Measurements from ENCODE around the gene HCRTR1.

The HCRTR1 gene

GRCh38 chr1:31662463-31662862 lies 45.0 kb downstream of the HCRTR1 start:
- TF ChIP-seq CTCF (IDR thresholded peaks at IDR 0.05; ENCODE audit: control insufficient read depth, insufficient read depth, low read depth, low read length, missing control alignments), result no peak
- no peak for DNase-seq (ENCODE audit: low read depth)
- no peak overlapping the region for H3K4me3 ChIP-seq (ENCODE audit: control insufficient read depth, low read depth, low read length)

GRCh38 chr1:31663622-31664452 lies 46.3 kb downstream of the HCRTR1 start:
- TF ChIP-seq CTCF (IDR thresholded peaks at IDR 0.05; ENCODE audit: control insufficient read depth, insufficient read depth, low read depth, low read length, missing control alignments), result peak; percentile 86
- no peak for DNase-seq (ENCODE audit: low read depth)
- no peak overlapping the region for H3K4me3 ChIP-seq (ENCODE audit: control insufficient read depth, low read depth, low read length)

DNA sequence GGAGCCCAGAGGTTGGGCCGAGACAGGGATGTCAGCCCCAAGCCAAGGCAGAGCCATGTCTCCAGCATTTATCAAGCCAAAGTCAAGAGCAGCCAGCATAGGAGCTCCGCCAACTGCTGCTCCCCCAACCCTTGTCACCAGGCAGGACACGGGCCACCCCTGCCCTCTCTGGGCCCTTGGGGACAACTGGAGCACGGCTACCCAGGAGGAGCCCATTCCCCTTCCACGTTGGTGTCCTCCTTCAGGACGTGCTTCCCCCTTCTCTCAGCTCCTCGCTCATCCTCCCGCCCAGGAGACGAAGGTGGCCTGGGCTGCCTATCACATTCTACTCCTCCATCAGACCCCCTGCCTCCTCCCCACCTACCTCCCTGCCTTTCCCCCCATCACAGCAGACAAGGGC lies 47.0 kb downstream of the HCRTR1 start:
- TF ChIP-seq CTCF (IDR thresholded peaks at IDR 0.05; ENCODE audit: control insufficient read depth, insufficient read depth, low read depth, low read length, missing control alignments), result no peak
- H3K4me3 ChIP-seq (ENCODE audit: control insufficient read depth, low read depth, low read length), result no peak overlapping the region
- no peak for DNase-seq (ENCODE audit: low read depth)

- no peak overlapping the region for H3K4me3 ChIP-seq (ENCODE audit: control insufficient read depth, low read depth, low read length)
- TF ChIP-seq CTCF (IDR thresholded peaks at IDR 0.05; ENCODE audit: control insufficient read depth, insufficient read depth, low read depth, low read length, missing control alignments), result no peak
- DNase-seq (ENCODE audit: low read depth), result no peak
Measured at GRCh38 chr1:31665234-31665878, 47.9 kb downstream of the HCRTR1 start.

DNA sequence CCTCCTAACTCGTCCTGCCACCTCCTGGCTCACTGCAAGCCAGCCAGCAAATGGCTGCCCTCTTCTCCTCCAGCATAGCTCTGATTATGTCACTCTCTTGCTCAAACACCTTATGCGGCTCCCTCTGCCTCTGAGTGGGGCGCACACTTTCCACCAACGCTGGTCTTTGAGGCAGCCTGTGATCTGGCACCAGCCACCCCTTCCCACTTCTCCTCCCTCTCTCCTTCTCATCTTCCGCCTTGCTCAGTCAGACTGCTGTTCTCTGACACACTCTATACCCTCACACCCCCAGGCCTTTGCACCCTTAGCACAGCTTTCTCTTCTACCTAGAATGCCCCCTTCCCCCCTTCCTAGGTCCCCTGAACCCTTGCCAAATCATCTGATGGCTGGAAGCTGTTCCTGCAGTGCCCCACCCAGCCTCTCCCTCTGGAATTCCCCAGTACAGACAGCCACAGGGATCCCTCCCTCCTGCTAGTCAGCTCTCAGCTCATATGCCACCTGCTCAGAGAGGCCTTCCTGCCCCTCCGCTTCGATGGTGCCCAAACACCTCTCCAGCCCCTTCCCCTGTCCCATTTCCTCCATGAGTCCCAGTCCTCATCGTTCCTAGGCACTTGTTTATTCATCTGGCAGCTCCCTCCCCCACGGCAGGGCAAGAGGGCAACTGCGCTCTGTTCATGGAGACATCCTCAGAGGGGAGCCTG lies 48.9 kb downstream of the HCRTR1 start:
- TF ChIP-seq CTCF (IDR thresholded peaks at IDR 0.05; ENCODE audit: control insufficient read depth, insufficient read depth, low read depth, low read length, missing control alignments), result no peak
- no peak overlapping the region for H3K4me3 ChIP-seq (ENCODE audit: control insufficient read depth, low read depth, low read length)
- no peak for DNase-seq (ENCODE audit: low read depth)

DNA sequence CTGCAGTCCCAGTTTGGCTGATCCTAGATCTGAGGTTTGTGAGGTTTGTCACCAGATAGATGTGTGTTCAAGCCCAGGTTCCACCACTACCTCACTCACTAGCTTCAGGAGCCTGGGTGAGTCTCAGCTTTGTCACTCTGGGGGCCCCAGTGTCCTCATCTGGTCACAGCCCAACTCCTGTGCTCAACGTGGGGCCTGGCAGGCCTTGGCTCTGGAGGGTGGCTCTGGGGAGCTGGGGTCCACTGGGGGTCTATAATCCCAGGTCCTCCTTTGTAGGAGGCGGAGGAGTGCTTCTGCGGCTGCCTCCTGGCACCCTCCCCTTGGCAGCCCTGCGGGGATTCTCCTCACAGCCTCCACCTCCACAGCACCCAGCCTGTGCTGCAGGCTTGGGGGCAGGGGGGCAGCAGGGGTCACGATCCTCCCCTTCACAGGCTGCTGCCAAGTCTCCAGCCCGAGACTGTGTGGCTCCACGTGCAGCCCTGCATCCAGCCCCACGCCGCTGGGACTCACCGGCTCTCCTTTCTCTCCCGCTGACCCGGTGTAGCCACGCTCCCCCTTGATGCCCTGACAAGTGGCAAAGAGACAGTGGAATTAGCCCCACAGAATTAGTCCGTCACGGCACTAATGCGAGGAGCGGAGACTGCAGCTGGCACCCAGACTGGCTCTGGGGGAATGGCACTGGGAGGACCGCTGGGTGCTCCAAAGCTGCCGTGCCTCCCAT lies 49.7 kb downstream of the HCRTR1 start:
- H3K4me3 ChIP-seq (ENCODE audit: control insufficient read depth, low read depth, low read length), result no peak overlapping the region
- TF ChIP-seq CTCF (IDR thresholded peaks at IDR 0.05; ENCODE audit: control insufficient read depth, insufficient read depth, low read depth, low read length, missing control alignments), result no peak
- no peak for DNase-seq (ENCODE audit: low read depth)

Data from AG09309 (cell line).